GM18511 (cell line): ENCODE measurements around the gene TIGD2.

Source experiments
- ATAC-seq: cut with Tn5 transposase; IDR thresholded peaks from one replicate; pipeline ENCODE4 v1.9.1; 2021; ENCODE audit warnings: mild to moderate bottlenecking, moderate library complexity; ENCODE audit not compliant: unreplicated experiment

TIGD2 gene

DNA sequence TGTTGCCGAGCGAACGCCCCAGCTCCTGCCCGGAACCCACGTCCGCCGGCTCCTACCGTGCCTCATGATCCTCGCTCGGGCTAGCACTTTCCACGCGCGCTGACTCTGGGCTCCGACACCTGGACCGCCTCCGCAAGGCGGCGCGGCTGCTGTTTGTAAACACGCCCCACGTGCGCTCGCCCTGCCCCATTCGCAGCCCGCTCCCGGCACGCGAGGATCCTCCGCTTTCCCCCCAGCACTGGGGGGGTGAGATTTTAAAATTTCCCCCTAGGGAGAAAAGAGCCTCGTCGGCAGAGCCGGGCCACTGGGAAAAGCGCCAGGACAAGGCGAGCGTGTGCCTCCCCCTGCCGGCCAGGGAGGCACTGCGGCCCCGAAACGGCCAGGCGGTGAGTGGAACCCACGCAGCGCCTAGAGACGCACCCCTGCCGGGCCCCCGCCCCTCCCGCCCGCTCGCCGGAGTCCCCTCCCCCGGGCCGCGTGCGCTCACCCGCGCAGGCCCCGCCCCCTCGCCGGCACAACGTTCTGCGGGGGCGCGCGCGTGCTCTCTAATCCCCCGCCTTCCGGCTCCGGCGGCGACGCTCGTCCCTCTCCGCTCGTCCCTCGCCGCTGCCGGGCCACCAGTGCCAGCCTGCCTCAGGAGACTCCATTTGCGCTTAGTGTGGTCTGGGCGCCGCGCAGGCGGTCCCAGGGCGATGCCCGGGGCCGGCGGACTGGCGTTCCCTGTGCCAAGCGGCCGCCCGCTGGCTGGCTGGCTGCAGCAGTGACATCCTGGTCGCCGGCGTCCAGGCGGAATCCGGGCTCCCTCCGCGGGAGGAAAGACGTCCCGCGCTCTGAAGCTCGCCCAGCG, at the start of gene TIGD2:
TSS of gene TIGD2 (plus strand) at position 548 of the 847 bp plus-strand sequence. CDS start 1,442 bp downstream, outside the sequence.
- peak; percentile 89 for ATAC-seq

- ATAC-seq, result no peak
Observed at GRCh38 chr4:89064848-89065247, 46.5 kb upstream of the TIGD2 start.

GRCh38 chr4:89067417-89067816, 43.9 kb upstream of the TIGD2 start:
- no peak for ATAC-seq

- peak; percentile 89 for ATAC-seq
Observed at GRCh38 chr4:89069481-89069880, 41.9 kb upstream of the TIGD2 start.

- ATAC-seq, result peak; percentile 65
Observed at GRCh38 chr4:89070041-89070440, 41.3 kb upstream of the TIGD2 start.

DNA sequence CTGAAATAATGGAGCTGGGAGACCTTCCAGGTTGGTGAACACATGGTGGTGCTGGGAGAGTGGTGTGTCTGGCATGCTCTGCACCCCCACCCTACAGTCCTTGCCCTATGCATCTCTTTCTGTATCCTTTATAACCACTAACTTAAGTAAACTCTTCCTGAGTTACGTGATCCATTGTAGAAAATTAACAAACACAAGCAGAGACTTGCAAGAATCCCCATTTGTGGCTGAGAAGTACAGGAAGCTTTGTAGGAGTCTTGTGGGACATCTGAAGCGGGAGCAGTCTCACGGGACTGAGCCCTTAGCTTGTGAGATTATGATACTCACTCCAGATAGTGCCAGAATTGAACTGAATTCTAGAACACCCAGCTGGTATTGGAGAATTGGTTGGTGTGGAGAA, 40.0 kb upstream of the TIGD2 start:
- ATAC-seq, result no peak

DNA sequence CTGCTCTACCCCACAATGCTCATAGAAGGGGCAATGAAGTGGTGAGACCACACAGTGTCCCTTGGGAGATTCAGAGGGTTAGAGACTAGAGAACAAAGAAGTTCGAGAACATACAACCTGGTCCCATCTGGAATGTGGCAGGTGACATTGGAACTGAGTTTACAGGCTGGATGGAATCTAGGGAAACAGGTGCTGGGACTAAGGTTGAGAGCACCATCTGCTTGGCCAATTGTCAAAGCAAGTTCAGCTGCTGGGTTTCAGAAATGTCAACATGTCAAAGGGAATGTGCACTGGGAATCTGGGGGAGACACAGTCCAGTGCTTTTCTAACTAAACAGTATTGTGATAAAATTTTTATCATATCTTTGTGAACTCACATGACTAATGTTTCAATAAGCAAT, 38.4 kb upstream of the TIGD2 start:
- no peak for ATAC-seq

- ATAC-seq, result no peak
Observed at GRCh38 chr4:89077761-89078160, 33.6 kb upstream of the TIGD2 start.

DNA sequence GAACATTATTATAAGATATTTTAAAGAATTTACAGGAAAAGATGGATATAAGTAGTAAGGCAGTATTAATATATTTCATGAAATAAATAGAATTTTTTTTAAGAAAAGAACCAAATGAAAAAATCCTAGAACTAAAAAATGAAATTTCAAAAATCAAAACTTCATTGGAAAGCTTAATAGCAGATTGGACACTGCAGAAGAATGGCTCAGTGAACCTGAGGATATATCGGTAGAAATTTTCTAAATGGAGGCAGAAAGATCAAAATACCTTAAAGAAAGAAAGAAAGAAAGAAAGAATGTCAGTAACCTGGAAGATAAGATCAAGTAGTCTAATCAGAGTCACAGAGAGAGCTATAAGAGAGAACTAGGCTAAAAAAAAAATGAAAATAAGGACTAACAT, 33.0 kb upstream of the TIGD2 start:
- ATAC-seq, result no peak

DNA sequence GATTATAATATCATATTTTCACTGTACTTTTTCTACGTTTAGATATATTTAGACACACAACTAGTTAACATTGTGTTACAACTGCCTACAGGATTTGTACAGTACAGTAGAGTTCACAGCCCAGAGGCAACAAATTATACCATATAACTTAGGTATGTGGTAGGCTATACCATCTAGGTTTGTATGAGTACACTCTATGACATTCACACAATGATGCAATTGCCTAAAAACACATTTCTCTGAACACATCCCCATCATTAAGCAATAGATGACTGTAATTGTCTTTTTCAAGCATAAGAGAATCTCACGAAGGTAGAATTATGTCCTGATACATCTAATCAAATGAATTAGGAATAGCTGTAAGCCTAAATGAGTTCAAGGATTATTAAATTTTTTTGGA, 12.3 kb upstream of the TIGD2 start:
- no peak for ATAC-seq

GRCh38 chr4:89099471-89099870, 11.9 kb upstream of the TIGD2 start:
- no peak for ATAC-seq

DNA sequence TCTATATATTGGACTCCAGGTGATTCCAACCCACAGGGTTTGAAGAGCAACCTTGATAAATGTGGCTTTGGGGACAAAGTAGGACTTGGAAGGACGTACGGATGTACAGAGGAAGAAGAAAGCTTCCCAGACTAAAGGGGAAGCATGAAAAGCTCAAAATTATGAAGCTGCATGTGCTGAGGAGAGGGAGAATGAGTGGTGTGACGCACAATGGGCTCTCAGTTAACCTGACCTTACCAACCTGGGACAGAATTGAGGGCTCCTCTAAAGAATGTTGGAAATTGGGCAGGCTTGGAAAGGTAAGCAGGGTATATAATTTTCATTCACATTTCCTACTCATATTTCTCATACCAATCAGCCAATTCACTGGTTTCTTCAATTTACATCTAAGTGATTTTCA, 10.5 kb upstream of the TIGD2 start:
- ATAC-seq, result peak; percentile 22

DNA sequence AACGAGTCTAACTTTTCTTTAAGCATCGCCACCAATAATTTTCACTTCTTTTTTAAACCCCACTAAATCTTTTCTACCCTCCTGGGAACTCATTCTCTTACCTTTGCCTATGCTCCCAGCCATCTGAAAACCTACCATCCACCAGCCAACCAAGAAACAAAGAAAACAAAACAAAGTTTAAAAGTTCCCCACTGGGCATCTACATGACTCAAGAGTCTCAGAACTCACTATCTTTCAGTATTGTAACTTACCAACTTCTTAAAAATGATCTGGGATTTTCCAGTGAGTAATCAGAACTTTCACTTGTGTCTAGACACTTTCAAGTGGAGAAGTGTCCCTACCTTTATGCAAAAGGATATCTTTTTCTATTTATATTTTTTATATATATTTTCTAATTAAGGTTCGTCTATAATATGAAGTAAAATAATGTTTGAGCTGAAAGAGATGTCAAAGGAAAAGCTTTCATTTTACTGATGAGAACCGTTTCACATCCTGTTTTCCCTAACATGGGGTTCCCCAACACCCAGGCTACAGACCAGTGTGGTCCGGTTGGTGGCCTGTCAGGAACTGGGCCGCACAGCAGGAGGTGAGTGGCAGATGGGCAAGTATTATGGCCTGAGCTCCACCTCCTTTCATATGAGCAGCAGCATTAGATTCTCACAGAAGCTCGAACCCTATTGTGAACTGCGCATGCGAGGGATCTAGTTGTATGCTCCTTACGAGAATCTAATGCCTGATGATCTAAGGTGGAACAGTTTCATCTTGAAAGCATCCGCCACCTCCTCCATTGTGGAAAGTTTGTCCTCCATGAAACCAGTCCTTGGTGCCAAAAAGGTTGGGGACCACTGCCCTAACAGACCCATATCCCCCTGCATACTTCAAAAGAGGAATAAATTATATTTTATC, 9.8 kb upstream of the TIGD2 start:
- peak; percentile 94 for ATAC-seq

GRCh38 chr4:89105726-89106125, 5.6 kb upstream of the TIGD2 start:
- no peak for ATAC-seq

DNA sequence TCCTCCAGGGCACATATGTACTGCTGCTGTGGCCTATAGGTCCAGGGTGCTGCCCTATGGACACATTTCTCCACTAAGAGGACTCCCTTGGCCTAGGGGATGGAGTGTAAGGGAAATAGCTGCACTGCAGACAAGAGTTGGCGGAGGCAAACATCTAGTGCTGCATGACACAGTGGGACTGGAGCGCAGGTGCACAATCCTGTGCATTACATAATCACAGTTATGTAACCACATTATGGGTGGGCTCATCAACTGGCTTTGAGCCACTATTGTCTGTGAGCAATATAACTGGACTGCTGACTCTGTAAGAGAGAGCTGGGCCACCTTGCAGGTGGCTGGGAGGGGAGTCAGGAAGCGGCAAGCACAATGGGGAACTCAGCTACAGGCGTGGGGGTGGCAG, 3.2 kb upstream of the TIGD2 start:
- ATAC-seq, result no peak

- no peak for ATAC-seq
Observed at GRCh38 chr4:89109841-89110540, 1.3 kb upstream of the TIGD2 start.

- ATAC-seq, result peak; percentile 0
Observed at GRCh38 chr4:89110541-89110985, 770 bp upstream of the TIGD2 start.

- no peak for ATAC-seq
Observed at GRCh38 chr4:89111833-89112563, 665 bp downstream of the TIGD2 start.

- ATAC-seq, result no peak
Observed at GRCh38 chr4:89113415-89113814, 2.1 kb downstream of the TIGD2 start.

DNA sequence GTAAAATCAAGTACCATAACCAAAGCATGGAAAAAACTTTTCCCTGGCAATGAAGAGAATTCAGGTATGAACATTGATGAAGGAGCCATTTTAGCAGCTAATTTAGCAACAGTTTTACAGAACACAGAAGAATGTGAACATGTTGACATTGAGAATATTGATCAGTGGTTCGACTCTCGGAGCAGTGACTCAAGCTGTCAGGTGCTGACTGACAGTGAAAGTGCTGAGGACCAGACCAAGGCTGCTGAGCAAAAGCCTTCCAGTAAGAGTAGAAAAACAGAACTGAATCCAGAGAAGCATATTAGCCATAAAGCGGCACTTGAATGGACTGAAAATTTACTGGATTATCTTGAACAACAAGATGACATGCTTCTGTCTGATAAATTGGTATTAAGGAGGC, 2.8 kb downstream of the TIGD2 start:
- peak; percentile 19 for ATAC-seq
